GM12878 (cell line): Measurements from ENCODE around the gene SLC23A2. TPM values are rescaled to one million over a fixed set of nuclear protein-coding genes. Genes with fewer than 3 reads are reported as not detected.
A peak's percentile ranks its signal among the peaks of the same experiment; 100 is the strongest.

Source experiments
- ATAC-seq: fragments of 200-7000 bp; cut with Tn5 transposase; 3 replicates; pipeline ENCODE4 v1.9.1; 2020; ENCODE audit warnings: mild to moderate bottlenecking, moderate library complexity
- BruUV-seq: library from RNA; stranded (reverse); fragments of 400-500 nt; replicated peaks from 2 replicates; lab custom pipeline; 2021; lab: Mats Ljungman, UMichigan
- CTCF ChIA-PET: fragments of 300-600 bp; sonication (Branson Sonifier 250); formaldehyde crosslinking; extraction: SDS; loops from one replicate; lab custom pipeline; 2021; ENCODE audit warnings: inconsistent platforms; lab: Yijun Ruan, JAX
- POLR2A ChIA-PET: fragments of 350-600 bp; formaldehyde crosslinking; extraction: SDS; loops from one replicate; lab custom pipeline; 2021; ENCODE audit warnings: inconsistent platforms; lab: Charles Lee
- RAD21 ChIA-PET: fragments of 300-600 bp; sonication (Branson Sonifier 250); formaldehyde crosslinking; loops from one replicate; lab custom pipeline; 2023; ENCODE audit warnings: antibody characterized with exemption; ENCODE audit not compliant: unreplicated experiment; lab: Charles Lee
- SMC1A ChIA-PET: fragments of 300-600 bp; sonication (Branson Sonifier 250); formaldehyde crosslinking; loops from one replicate; lab custom pipeline; 2023; ENCODE audit not compliant: unreplicated experiment, uncharacterized antibody; lab: Charles Lee
- DNase-seq: peaks from one replicate; pipeline ENCODE4 v3.0.0-alpha.2; 2011; ENCODE audit warnings: low read depth, low spot score
- FAIRE-seq: peaks from 3 replicates; lab custom pipeline; 2011; peaks lifted over from hg19 to GRCh38; lab: Jason Lieb, UNC
- H2AFZ ChIP-seq: 2 replicates; pipeline ENCODE4 v1.6.0; 2011; ENCODE audit warnings: low read depth, low read length, control low read depth; ENCODE audit not compliant: control insufficient read depth
- H3K27ac ChIP-seq: 2 replicates; pipeline ENCODE4 v1.5.1; 2011; ENCODE audit warnings: control low read depth; ENCODE audit not compliant: control insufficient read depth, insufficient read depth
- H3K27me3 ChIP-seq, 2 experiments: replicated peaks in 1 of 2; 2 replicates each; pipeline versions ENCODE4 v1.6.0 to v1.6.1; 2011; ENCODE audit warnings: low read length in 1 of 2; ENCODE audit not compliant: control insufficient read depth in 2 of 2, insufficient read depth in 2 of 2
- H3K36me3 ChIP-seq, 2 experiments: 2 replicates each; pipeline ENCODE4 v1.5.1; 2011; ENCODE audit warnings: low read length in 1 of 2; ENCODE audit not compliant: control insufficient read depth in 2 of 2, insufficient read depth in 2 of 2
- H3K4me1 ChIP-seq: 2 replicates; pipeline ENCODE4 v1.6.1; 2011; ENCODE audit warnings: mild to moderate bottlenecking, low read length, moderate library complexity, mixed read lengths; ENCODE audit not compliant: control insufficient read depth, insufficient read depth
- H3K4me2 ChIP-seq: 2 replicates; pipeline ENCODE4 v1.6.0; 2011; ENCODE audit warnings: control low read depth; ENCODE audit not compliant: control insufficient read depth, insufficient read depth
- H3K4me3 ChIP-seq: fragments of 200-600 bp; sonication (generic); 2 replicates; pipeline ENCODE4 v1.5.1; 2016
- H3K79me2 ChIP-seq: 2 replicates; pipeline ENCODE4 v1.6.0; 2011; ENCODE audit warnings: low read length; ENCODE audit not compliant: control insufficient read depth, insufficient read depth
- H3K9ac ChIP-seq: 2 replicates; pipeline ENCODE4 v1.8.0; 2011; ENCODE audit warnings: low read length, control low read depth, mixed read lengths; ENCODE audit not compliant: control insufficient read depth, insufficient read depth
- H3K9me3 ChIP-seq: replicated peaks from 3 replicates; pipeline ENCODE4 v1.5.1; 2011; ENCODE audit warnings: mild to moderate bottlenecking, low read length; ENCODE audit not compliant: control insufficient read depth, insufficient read depth
- H4K20me1 ChIP-seq: 2 replicates; pipeline ENCODE4 v1.6.0; 2011; ENCODE audit not compliant: control insufficient read depth, insufficient read depth
- ATF3 ChIP-seq: IDR thresholded peaks from 2 replicates; pipeline ENCODE4 v1.6.1; 2011; ENCODE audit warnings: low read depth, mild to moderate bottlenecking, low read length, moderate library complexity, borderline replicate concordance; ENCODE audit errors: extremely low read depth
- CBFB ChIP-seq: IDR thresholded peaks from 2 replicates; pipeline ENCODE4 v1.6.1; 2016; ENCODE audit warnings: antibody characterized with exemption, low read depth
- CREM ChIP-seq: IDR thresholded peaks from 2 replicates; pipeline ENCODE4 v1.6.1; 2014; ENCODE audit warnings: antibody characterized with exemption, low read depth
- DPF2 ChIP-seq: fragments of 450-650 bp; IDR thresholded peaks from 2 replicates; pipeline ENCODE4 v1.6.1; 2017; ENCODE audit warnings: mild to moderate bottlenecking
- ESRRA ChIP-seq: IDR thresholded peaks from 2 replicates; pipeline ENCODE4 v1.6.1; 2012; ENCODE audit warnings: mild to moderate bottlenecking, low read length, improper control_type of control experiment
- GABPA ChIP-seq: IDR thresholded peaks from 2 replicates; pipeline ENCODE4 v1.6.1; 2014; ENCODE audit warnings: antibody characterized with exemption, low read depth, mild to moderate bottlenecking, inconsistent platforms
- IKZF2 ChIP-seq, 2 experiments: fragments of 450-650 bp; IDR thresholded peaks; 2 replicates each; pipeline ENCODE4 v1.6.1; 2017; ENCODE audit warnings: mild to moderate bottlenecking in 2 of 2, moderate library complexity in 2 of 2
- JUNB ChIP-seq: IDR thresholded peaks from 2 replicates; pipeline ENCODE4 v1.6.1; 2016; ENCODE audit warnings: antibody characterized with exemption, mild to moderate bottlenecking
- KDM1A ChIP-seq: fragments of 200-600 bp; sonication (generic); IDR thresholded peaks from 2 replicates; pipeline ENCODE4 v1.6.1; 2016; ENCODE audit warnings: borderline replicate concordance
- POLR2A ChIP-seq: IDR thresholded peaks from 2 replicates; pipeline ENCODE4 v1.6.1; 2011; ENCODE audit warnings: low read depth, mild to moderate bottlenecking, low read length
- POLR2AphosphoS5 ChIP-seq: IDR thresholded peaks from 2 replicates; pipeline ENCODE4 v1.6.1; 2011; ENCODE audit warnings: mild to moderate bottlenecking, low read length, inconsistent platforms
- SIX5 ChIP-seq: IDR thresholded peaks from 2 replicates; pipeline ENCODE4 v1.6.1; 2011; ENCODE audit warnings: mild to moderate bottlenecking, low read depth, low read length, moderate library complexity; ENCODE audit not compliant: severe bottlenecking
- SRF ChIP-seq, 2 experiments: IDR thresholded peaks; 2 replicates each; pipeline ENCODE4 v1.6.1; 2011; ENCODE audit warnings: low read depth in 2 of 2, low read length in 2 of 2, mild to moderate bottlenecking in 1 of 2, moderate library complexity in 1 of 2
- TAF1 ChIP-seq: IDR thresholded peaks from 2 replicates; pipeline ENCODE4 v1.6.1; 2011; ENCODE audit warnings: mild to moderate bottlenecking, low read depth, low read length, borderline replicate concordance
- USF1 ChIP-seq: IDR thresholded peaks from 2 replicates; pipeline ENCODE4 v1.6.1; 2011; ENCODE audit warnings: borderline replicate concordance, low read depth, mild to moderate bottlenecking, moderate library complexity, mixed read lengths, low read length; ENCODE audit not compliant: insufficient read depth; ENCODE audit errors: extremely low read length
- YBX1 ChIP-seq: fragments of 450-650 bp; IDR thresholded peaks from 2 replicates; pipeline ENCODE4 v1.6.1; 2016; ENCODE audit warnings: antibody characterized with exemption
- WGBS: methylation state at CpG from one replicate; pipeline ENCODE4 v1.1.6; 2016; ENCODE audit warnings: low lambda C conversion rate; ENCODE audit not compliant: insufficient replicate concordance, insufficient coverage; ENCODE audit errors: missing lambda C conversion rate; 5-methylcytosine and 5-hydroxymethylcytosine counted together
- in situ Hi-C: fragments of 300-500 bp; cut with MboI; formaldehyde crosslinking; loops from 9 replicates; pipeline ENCODE4 v1.14.3; 2018; ENCODE audit warnings: mixed read lengths
- intact Hi-C: fragments of 100-400 bp; cut with micrococcal nuclease; formaldehyde crosslinking; loops from one replicate; pipeline ENCODE4 v1.14.2; 2022; ENCODE audit not compliant: unreplicated experiment
- polyA plus RNA-seq, 11 experiments: library from polyadenylated mRNA; depleted of rRNA in 4 of 11; unstranded in 6 of 11; stranded (reverse) in 5 of 11; fragments of >200 nt; fragmentation: Nextera tagmentation in 4 of 11; fragmentation: Illumina TruSeq in 1 of 11; extraction: Ambion mirVana in 4 of 11; extraction: Trizol in 1 of 11; gene quantifications; 1 replicate in 1 of 11; 2 replicates in 10 of 11; pipeline versions ENCODE4 v1.2.1 to v1.2.3, GENCODE V29; 2011 to 2016; ENCODE audit warnings: inconsistent platforms in 2 of 11, missing spikeins in 2 of 11, low read depth in 1 of 11
- total RNA-seq, 4 experiments: library from RNA; depleted of rRNA in 3 of 4; stranded (reverse); fragments of >200 nt in 3 of 4; fragmentation: Illumina TruSeq in 1 of 4; extraction: Trizol in 1 of 4; gene quantifications; 2 replicates each; pipeline versions ENCODE4 v1.2.1 to v1.2.3, GENCODE V29; 2013 to 2021
- TF ChIP-seq, protein P1 (sequence below): fragments of 450-650 bp; IDR thresholded peaks from 2 replicates; pipeline ENCODE4 v1.6.1; 2017; ENCODE audit warnings: mild to moderate bottlenecking, moderate library complexity
- TF ChIP-seq, protein P2 (sequence below): IDR thresholded peaks from 2 replicates; pipeline ENCODE4 v1.6.1; 2011; ENCODE audit warnings: low read depth, low read length, improper control_type of control experiment, borderline replicate concordance

Gene SLC23A2
- total and polyA plus RNA-seq, 10 of the 15 experiments (the other 5 are each of a cell fraction or from before 2014, with no cell fraction given) = 4.4 to 56.1 (median 35.5) TPM

DNA sequence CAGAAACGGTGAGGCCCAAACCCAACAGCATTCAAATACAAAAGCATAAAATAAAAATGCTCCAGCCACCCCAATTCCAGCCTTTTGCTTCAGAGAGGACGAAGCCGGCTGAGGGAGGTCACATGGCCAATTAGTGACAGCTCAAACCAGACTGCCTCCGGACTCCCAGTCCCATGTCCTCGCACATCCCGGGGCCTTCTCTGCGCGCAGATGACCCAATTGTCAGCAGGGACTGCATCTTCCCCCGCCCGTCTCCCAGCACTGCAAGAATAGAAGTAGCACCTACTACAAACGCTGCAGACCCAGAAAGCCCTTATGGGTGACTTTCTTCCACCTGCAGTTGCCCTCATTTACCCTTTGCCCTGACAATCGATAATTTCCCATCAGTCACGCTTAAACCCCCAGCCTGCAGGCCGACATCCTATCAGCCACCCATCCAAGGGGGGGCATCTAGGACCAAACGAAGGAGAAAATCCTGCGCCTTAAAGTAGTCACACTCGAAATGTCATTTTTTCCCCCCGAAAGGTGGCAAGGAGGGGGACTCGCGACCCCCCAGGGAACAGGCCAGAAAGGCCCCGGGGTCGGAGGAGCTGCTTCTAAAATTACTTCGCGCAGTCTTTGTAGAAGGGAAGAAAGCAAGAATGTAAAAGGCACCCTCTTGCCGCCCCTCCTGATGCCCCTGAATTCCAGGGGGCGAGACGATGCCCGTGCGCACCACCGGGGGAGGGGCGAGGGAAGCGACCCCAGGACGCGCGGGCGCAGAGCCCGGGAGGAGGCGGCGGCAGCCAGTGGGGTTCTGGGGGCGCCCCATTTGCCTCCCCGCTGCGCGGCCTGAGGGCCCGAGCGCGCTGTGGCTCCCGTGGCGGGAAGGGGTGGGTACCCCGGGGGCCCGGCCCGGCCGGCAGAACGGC is 792 bp downstream of the SLC23A2 start:
- ChIA-PET POLR2A (interaction anchor here (0.8 to 5.2 kb wide), 13 partner anchors 9 to 118 kb away, joined by 3 to 36 read pairs (median 3); no protein-coding TSS in a partner anchor), CTCF (interaction anchor here (0.7 to 4.9 kb wide), 7 partner anchors 13 to 100 kb away, joined by 3 to 51 read pairs (median 5); no protein-coding TSS in a partner anchor), RAD21 (interaction anchor here (0.7 to 4.0 kb wide), 18 partner anchors 10 to 186 kb away, joined by 3 to 22 read pairs (median 6); no protein-coding TSS in a partner anchor), SMC1A (interaction anchor here (1.2 to 6.0 kb wide), 14 partner anchors 10 to 193 kb away, joined by 4 to 53 read pairs (median 10); no protein-coding TSS in a partner anchor)
- intact Hi-C loops = no loop called here
- H3K27me3 ChIP-seq = no peaks in the 10 kb centered on the region; a peak in 1 of 4 replicates
- peak overlapping the region; percentile 98 for H3K4me2 ChIP-seq
- no peaks in the 10 kb centered on the region for H3K9me3 ChIP-seq
- in situ Hi-C loops = no loop called here
- BruUV-seq = no TSS peak
- FAIRE-seq (no peak), ATAC-seq (peak; percentile 21), DNase-seq (no peak)
- peak overlapping the region; percentile 94 for H3K4me3 ChIP-seq
- no peak overlapping the region for H3K27ac ChIP-seq
- H3K79me2 ChIP-seq = peaks cover 11% of the 10 kb centered on the region; the same call in 1 of the 2 replicates
- H3K4me1 ChIP-seq = peaks cover 11% of the 10 kb centered on the region
- 10% methylated on average over 44 of the region's 53 CpGs for WGBS
- H4K20me1 ChIP-seq = peaks cover 5% of the 10 kb centered on the region; the same call in 1 of the 2 replicates
- no peaks in the 10 kb centered on the region for H3K36me3 ChIP-seq
- peak overlapping the region; percentile 39 for H2AFZ ChIP-seq
- peak overlapping the region; percentile 58 for H3K9ac ChIP-seq
- TF ChIP-seq, protein P1, sequence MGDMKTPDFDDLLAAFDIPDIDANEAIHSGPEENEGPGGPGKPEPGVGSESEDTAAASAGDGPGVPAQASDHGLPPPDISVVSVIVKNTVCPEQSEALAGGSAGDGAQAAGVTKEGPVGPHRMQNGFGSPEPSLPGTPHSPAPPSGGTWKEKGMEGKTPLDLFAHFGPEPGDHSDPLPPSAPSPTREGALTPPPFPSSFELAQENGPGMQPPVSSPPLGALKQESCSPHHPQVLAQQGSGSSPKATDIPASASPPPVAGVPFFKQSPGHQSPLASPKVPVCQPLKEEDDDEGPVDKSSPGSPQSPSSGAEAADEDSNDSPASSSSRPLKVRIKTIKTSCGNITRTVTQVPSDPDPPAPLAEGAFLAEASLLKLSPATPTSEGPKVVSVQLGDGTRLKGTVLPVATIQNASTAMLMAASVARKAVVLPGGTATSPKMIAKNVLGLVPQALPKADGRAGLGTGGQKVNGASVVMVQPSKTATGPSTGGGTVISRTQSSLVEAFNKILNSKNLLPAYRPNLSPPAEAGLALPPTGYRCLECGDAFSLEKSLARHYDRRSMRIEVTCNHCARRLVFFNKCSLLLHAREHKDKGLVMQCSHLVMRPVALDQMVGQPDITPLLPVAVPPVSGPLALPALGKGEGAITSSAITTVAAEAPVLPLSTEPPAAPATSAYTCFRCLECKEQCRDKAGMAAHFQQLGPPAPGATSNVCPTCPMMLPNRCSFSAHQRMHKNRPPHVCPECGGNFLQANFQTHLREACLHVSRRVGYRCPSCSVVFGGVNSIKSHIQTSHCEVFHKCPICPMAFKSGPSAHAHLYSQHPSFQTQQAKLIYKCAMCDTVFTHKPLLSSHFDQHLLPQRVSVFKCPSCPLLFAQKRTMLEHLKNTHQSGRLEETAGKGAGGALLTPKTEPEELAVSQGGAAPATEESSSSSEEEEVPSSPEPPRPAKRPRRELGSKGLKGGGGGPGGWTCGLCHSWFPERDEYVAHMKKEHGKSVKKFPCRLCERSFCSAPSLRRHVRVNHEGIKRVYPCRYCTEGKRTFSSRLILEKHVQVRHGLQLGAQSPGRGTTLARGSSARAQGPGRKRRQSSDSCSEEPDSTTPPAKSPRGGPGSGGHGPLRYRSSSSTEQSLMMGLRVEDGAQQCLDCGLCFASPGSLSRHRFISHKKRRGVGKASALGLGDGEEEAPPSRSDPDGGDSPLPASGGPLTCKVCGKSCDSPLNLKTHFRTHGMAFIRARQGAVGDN = no peak
- TF ChIP-seq POLR2AphosphoS5 (no peak), YBX1 (no peak), USF1 (peak; percentile 40), ATF3 (no peak), ESRRA (no peak), TAF1 (no peak), SRF (IDR thresholded peaks at IDR 0.05; ENCODE audit: low read depth in 2 of 2, low read length in 2 of 2) (no peak), DPF2 (no peak), GABPA (no peak), POLR2A (no peak), JUNB (no peak), IKZF2 (IDR thresholded peaks at IDR 0.05) (no peak), CBFB (no peak), KDM1A (no peak), SIX5 (no peak), CREM (no peak)
- TF ChIP-seq, protein P2, sequence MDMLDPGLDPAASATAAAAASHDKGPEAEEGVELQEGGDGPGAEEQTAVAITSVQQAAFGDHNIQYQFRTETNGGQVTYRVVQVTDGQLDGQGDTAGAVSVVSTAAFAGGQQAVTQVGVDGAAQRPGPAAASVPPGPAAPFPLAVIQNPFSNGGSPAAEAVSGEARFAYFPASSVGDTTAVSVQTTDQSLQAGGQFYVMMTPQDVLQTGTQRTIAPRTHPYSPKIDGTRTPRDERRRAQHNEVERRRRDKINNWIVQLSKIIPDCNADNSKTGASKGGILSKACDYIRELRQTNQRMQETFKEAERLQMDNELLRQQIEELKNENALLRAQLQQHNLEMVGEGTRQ = peak; percentile 16
